GM19452 (cell line): ENCODE data around the gene ADGRF1.

Experiments
- ATAC-seq: cut with Tn5 transposase; IDR thresholded peaks from one replicate; pipeline ENCODE4 v1.9.1; 2021; ENCODE audit not compliant: unreplicated experiment

ADGRF1 gene

GRCh38 chr6:46985943-46986342 is 56.2 kb downstream of the ADGRF1 start:
- ATAC-seq = no peak

GRCh38 chr6:46983007-46983411 is 59.1 kb downstream of the ADGRF1 start:
- no peak for ATAC-seq

- no peak for ATAC-seq
These were observed 62.9 kb downstream of the ADGRF1 start for GRCh38 chr6:46979206-46979605.

GRCh38 chr6:46974786-46975185 is 67.3 kb downstream of the ADGRF1 start:
- no peak for ATAC-seq

GRCh38 chr6:46973029-46973428 is 69.1 kb downstream of the ADGRF1 start:
- ATAC-seq = no peak

- no peak for ATAC-seq
These were observed 69.6 kb downstream of the ADGRF1 start for GRCh38 chr6:46972531-46972930.

- no peak for ATAC-seq
These were observed 72.9 kb downstream of the ADGRF1 start for GRCh38 chr6:46969206-46969605.

- no peak for ATAC-seq
These were observed 74.2 kb downstream of the ADGRF1 start for GRCh38 chr6:46967826-46968349.

- no peak for ATAC-seq
These were observed 77.2 kb downstream of the ADGRF1 start for GRCh38 chr6:46964716-46965519.

GRCh38 chr6:46963626-46964025 is 78.5 kb downstream of the ADGRF1 start:
- ATAC-seq = no peak

GRCh38 chr6:46963039-46963438 is 79.1 kb downstream of the ADGRF1 start:
- no peak for ATAC-seq

GRCh38 chr6:46961711-46962110 is 80.4 kb downstream of the ADGRF1 start:
- no peak for ATAC-seq

- ATAC-seq = no peak
These were observed 80.9 kb downstream of the ADGRF1 start for GRCh38 chr6:46961232-46961631.

GRCh38 chr6:46959419-46959818 is 82.7 kb downstream of the ADGRF1 start:
- ATAC-seq = no peak

- no peak for ATAC-seq
These were observed 85.7 kb downstream of the ADGRF1 start for GRCh38 chr6:46956409-46956808.

- no peak for ATAC-seq
These were observed 87.2 kb downstream of the ADGRF1 start for GRCh38 chr6:46954837-46955451.

- no peak for ATAC-seq
These were observed 88.2 kb downstream of the ADGRF1 start for GRCh38 chr6:46953921-46954320.

- no peak for ATAC-seq
These were observed 92.4 kb downstream of the ADGRF1 start for GRCh38 chr6:46949632-46950280.

GRCh38 chr6:46948699-46949098 is 93.4 kb downstream of the ADGRF1 start:
- ATAC-seq = no peak
